Retina (tissue), 1 donor: ENCODE measurements around the gene FAM200C.
A peak's percentile ranks its signal among the peaks of the same experiment; 100 is the strongest.
"Not testable (repeated sequence)": the region's sequence is repeated elsewhere in the genome, so short reads cannot be mapped to it uniquely, and the experiment has no call there.

ENCODE experiments used
- DNase-seq: peaks from one replicate; pipeline ENCODE4 v3.0.0-alpha.2; 2016

The FAM200C gene

GRCh38 chr5:160399402-160400353 lies at the start of gene FAM200C:
Gene FAM200C (minus strand): TSS chr5:160400054. CDS start chr5:160395490, 4,564 bp downstream.
- DNase-seq: peak; percentile 97

- DNase-seq: no peak
Observed at GRCh38 chr5:160449458-160449857, 49.6 kb upstream of the FAM200C start.

GRCh38 chr5:160448886-160449285 lies 49.0 kb upstream of the FAM200C start:
- DNase-seq: no peak

GRCh38 chr5:160445751-160446150 lies 45.9 kb upstream of the FAM200C start:
- no peak for DNase-seq

- DNase-seq: no peak
Observed at GRCh38 chr5:160445132-160445531, 45.3 kb upstream of the FAM200C start.

- no peak for DNase-seq
Observed at GRCh38 chr5:160444407-160444806, 44.6 kb upstream of the FAM200C start.

GRCh38 chr5:160442824-160443431 lies 43.1 kb upstream of the FAM200C start:
- no peak for DNase-seq

- DNase-seq: no peak
Observed at GRCh38 chr5:160441311-160441781, 41.5 kb upstream of the FAM200C start.

GRCh38 chr5:160439205-160439600 lies 39.3 kb upstream of the FAM200C start:
- peak; percentile 86 for DNase-seq

- peak; percentile 71 for DNase-seq
Observed at GRCh38 chr5:160438316-160439204, 38.7 kb upstream of the FAM200C start.

GRCh38 chr5:160437271-160437670 lies 37.4 kb upstream of the FAM200C start:
- DNase-seq: no peak

GRCh38 chr5:160436661-160437060 lies 36.8 kb upstream of the FAM200C start:
- not testable (repeated sequence) for DNase-seq

- no peak for DNase-seq
Observed at GRCh38 chr5:160436017-160436416, 36.2 kb upstream of the FAM200C start.

GRCh38 chr5:160435532-160435931 lies 35.7 kb upstream of the FAM200C start:
- no peak for DNase-seq

GRCh38 chr5:160434022-160434531 lies 34.2 kb upstream of the FAM200C start:
- DNase-seq: peak; percentile 79

GRCh38 chr5:160432787-160433186 lies 32.9 kb upstream of the FAM200C start:
- DNase-seq: no peak

- no peak for DNase-seq
Observed at GRCh38 chr5:160432196-160432595, 32.3 kb upstream of the FAM200C start.

- no peak for DNase-seq
Observed at GRCh38 chr5:160427607-160428006, 27.8 kb upstream of the FAM200C start.

- DNase-seq: no peak
Observed at GRCh38 chr5:160423099-160423498, 23.2 kb upstream of the FAM200C start.

GRCh38 chr5:160421625-160422258 lies 21.9 kb upstream of the FAM200C start, which contains the start of gene PTTG1:
Gene PTTG1 (plus strand): TSS chr5:160421855. CDS start chr5:160422313, 458 bp downstream.
- DNase-seq: peak; percentile 93

GRCh38 chr5:160420331-160420610 lies 20.4 kb upstream of the FAM200C start:
- no peak for DNase-seq
